Lower leg skin (tissue), 3 donors: Measurements from ENCODE around the gene SYF2.

ENCODE experiments used
- CTCF ChIP-seq, 3 donors: fragments of 450-650 bp; IDR thresholded peaks; one replicate each; pipeline ENCODE4 v1.5.1; 2016; ENCODE audit warnings: antibody characterized with exemption in 3 of 3, mild to moderate bottlenecking in 3 of 3, moderate library complexity in 2 of 3
- POLR2A ChIP-seq, 2 donors: fragments of 450-650 bp; IDR thresholded peaks; one replicate each; pipeline ENCODE4 v1.6.1; 2016 to 2017; ENCODE audit warnings: antibody characterized with exemption in 2 of 2, mild to moderate bottlenecking in 1 of 2, moderate library complexity in 1 of 2

GRCh38 chr1:25238046-25238445, 5.7 kb upstream of the SYF2 start:
- no peak for TF ChIP-seq CTCF (IDR thresholded peaks at IDR 0.05)
- TF ChIP-seq POLR2A (IDR thresholded peaks at IDR 0.05), result no peak
